DMS114 treated with DMSO at 0.1 percent for 48 hours (cell line): ENCODE results near the gene EYA3.

Experiments used
- DNase-seq: peaks from one replicate; lab custom pipeline; 2025; ENCODE audit not compliant: unreplicated experiment; lab: John Stamatoyannopoulos, UW

Gene EYA3, protein sequence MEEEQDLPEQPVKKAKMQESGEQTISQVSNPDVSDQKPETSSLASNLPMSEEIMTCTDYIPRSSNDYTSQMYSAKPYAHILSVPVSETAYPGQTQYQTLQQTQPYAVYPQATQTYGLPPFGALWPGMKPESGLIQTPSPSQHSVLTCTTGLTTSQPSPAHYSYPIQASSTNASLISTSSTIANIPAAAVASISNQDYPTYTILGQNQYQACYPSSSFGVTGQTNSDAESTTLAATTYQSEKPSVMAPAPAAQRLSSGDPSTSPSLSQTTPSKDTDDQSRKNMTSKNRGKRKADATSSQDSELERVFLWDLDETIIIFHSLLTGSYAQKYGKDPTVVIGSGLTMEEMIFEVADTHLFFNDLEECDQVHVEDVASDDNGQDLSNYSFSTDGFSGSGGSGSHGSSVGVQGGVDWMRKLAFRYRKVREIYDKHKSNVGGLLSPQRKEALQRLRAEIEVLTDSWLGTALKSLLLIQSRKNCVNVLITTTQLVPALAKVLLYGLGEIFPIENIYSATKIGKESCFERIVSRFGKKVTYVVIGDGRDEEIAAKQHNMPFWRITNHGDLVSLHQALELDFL

DNA sequence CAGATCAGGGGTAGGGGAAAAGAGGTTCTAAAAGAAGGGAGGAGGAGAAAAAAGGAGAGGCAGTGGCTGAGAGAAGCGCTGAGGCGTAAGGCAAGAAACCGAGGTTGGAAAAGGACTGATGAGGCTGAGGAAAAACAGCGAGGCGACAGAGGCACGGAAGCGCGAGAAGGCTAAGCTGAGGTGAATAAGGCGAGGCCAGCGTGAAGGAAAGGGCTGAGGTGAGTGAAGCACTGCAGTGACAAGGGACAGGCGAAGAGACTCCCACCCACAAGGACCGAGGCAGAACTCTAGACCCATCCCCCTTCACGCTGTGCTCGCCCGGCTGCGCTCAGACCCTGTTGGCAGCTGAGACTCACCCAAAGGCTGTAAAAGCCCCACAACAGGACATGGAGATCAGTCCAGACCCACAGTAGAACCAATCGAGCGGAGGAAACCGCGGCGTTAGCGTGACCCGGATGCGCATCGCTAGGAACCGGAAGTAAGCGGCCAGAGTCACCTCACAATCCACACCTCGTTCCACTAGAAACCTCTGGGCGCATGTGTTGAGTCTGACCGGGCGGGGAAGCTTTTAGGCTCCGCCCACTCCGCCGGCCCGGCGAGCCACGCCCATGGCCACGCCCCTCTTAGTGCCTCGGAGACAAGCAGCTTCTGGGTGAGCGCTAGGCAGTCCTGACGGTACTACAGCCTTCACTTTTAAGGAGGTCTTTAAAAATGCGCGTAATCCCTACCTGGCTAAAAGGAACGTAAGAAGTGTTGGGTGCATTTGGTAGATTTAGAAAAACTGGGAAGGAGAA is at the start of gene EYA3:
EYA3 (minus strand) TSS at position 443 of the 794 bp plus-strand sequence. CDS start 30,584 bp downstream, outside the sequence.
- DNase-seq: peak; percentile 97

DNA sequence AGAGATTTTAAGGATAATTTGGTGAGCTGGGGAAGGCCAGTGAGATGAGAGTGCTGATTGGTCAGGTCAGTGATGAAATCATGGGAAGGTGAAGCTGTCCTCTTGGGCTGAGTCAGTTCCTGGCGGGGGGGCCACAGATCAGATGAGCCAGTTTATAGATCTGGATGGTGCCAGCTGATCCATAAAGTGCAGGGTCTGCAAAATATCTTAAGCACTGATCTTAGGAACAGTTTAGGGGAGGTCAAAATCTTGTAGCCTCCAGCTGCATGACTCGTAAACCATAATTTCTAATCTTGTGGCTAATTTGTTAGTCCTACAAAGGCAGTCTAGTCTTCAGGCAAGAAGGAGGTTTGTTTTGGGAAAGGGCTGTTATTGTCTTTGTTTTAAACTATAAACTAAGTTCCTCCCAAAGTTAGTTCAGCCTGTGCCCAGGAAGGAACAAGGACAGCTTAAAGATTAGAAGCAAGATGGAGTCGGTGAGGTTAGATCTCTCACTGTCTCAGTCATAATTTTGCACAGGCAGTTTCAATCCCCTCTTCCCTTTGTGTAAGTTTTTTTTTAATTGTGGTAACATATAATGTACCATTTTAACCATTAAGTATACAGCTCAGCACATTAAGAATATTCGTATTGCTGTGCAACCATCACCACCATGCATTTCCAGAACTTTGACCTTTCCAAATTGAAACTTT is 48.7 kb upstream of the EYA3 start:
- no peak for DNase-seq

DNA sequence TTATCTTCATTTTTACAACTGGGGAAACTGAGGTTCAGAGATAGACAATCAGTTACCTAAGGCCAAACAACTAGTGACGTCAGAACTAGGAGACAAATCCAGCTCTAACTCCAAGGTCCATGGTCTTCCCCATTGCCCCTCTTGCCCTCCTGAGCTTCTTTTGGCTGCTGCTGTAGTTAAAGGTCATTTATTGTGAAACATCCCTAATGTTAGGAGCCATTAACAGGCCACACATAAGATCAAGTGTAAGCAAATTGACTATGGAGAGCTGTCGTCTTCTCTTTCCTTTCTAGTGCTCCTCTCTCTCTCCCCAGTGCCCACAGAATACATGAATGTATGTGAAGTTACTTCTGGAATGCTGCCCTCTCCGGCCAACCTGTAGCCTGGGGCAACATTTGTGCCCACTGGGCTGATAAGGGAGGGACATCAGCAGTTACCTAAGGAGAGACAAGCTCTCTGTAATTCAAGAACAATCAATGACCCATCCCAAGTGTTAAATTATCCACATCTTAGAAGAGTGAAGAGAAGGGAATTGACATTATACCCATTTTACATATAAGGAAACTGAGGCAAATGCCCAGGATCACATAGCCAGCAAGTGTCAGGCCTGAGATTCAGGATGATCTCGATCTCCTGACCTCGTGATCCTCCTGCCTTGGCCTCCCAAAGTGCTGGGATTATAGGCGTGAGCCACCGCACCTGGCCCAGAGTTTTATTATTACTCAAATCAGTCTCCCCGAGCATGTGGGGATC is 47.9 kb upstream of the EYA3 start:
- DNase-seq: no peak

DNA sequence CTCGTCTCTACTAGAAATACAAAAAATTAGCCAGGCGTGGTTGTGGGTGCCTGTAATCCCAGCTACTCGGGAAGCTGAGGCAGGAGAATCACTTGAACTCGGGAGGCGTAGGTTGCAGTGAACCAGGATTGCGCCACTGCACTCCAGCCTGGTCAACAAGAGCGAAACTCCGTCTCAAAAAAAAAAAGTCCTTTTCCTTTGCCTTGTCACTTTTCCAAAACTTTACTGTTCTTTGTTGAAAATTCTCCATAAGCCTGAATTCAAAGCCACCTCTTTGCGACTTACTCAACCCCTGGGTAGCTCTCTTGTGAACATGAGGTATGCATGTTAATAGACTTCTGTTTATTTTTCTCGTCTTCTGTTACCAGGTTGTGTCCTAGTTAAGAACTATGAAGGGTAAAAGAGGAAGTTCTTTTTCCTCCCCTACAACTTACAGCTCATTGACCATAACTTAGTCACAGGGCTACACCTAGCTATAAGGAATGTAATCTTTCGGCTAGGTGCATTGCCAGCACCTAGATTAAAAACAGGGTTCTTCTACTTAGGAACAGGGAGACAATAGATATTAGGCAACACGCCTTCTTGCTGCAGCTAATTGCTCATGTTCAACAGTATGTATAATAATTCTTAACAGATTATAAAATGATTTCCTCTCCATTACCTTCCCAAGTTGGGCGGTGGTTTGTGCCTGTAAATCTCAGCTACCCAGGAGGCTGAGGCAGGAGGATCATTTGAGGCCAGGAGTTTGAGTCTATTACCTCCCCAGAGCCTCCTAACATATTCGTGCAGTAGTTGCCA is 47.2 kb upstream of the EYA3 start:
- DNase-seq: no peak

DNA sequence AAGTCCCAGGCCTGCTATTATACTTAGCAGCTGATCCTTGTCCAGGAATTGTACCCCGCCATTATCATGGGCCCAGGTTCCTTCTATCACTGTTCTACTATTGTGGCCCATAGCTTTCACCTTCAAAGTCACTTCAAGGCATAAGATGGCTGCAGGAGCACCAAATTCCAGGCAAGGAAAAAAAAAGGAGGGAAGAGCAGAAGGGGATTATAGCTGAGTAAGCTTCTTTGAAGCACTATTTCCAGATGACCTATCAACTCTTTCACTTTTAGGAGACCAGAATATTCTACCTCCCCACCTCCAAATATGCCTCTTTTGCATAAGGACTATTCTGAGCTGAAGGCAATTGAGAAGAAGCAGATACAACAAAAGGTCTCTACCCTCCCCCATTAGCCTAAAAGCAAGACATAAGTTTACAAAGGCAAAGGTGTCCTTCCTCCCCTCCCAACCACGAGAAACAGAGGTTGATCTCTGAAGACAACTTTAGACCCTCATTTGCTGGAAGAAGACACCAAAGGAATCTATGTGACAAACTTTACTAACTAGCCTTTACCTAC is 46.3 kb upstream of the EYA3 start:
- DNase-seq: no peak

DNA sequence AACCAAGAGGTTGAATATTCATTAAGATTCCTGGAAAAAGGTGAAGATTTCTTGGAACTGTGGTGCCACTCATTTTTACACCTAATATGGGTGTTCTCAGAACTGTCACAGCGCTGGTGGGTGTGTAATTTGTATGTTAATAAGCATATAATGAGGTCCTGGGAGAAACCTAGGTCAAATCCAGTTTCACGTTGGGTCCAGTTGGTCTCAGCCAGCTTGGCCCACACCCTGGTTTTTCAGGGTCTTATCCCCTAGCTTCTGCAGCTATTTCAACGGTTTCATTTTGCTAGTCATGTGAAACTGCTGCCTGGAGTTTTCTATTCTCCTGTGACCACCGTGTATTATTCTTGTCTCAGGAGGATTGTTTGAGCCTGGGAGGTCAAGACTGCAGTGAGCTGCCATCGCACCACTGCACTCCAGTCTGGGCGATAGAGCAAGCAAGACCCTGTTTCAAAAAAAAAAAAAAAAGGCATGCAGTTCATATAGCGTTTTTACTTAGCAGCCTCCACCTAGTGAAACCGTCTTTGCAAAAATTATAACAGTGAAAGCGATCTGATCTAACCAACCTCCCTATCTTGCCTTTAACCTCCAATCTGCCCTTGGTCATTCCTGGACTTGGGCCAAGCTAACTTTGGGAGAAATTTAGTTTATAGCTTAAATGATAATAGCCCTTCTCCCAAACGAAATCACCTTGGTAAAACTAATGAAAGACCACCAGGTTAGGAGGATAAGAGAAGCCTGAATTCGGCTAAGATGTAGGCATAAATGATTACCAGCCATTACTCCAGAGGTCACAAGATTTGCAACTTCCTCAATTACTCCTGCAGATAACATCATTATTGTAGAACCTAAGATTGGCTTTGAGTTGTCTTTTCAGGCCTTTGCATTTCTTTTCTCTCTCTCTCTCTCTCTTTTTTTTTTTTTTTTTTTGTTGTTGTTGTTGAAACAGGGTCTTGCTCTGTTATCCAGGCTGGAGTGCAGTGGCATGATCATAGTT is 44.1 kb upstream of the EYA3 start:
- DNase-seq: no peak

DNA sequence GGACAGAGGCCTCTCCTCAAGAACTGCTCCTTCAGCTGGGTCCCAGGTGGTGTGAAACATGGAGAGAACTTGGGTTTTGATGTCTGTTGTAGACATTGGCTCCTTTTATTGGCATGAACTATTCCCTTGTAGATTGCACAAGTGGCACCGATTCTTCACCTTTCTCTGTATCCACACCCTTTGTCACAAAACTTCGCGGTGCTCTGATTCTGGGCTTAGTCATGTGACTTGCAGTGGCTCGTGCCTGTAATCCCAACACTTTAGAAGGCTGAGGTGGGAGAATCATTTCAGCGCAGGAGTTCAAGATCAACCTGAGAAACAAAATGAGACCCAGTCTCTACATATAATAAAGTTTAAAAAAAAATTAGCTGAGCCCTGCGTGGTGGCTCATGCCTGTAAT is 42.5 kb upstream of the EYA3 start:
- no peak for DNase-seq

DNA sequence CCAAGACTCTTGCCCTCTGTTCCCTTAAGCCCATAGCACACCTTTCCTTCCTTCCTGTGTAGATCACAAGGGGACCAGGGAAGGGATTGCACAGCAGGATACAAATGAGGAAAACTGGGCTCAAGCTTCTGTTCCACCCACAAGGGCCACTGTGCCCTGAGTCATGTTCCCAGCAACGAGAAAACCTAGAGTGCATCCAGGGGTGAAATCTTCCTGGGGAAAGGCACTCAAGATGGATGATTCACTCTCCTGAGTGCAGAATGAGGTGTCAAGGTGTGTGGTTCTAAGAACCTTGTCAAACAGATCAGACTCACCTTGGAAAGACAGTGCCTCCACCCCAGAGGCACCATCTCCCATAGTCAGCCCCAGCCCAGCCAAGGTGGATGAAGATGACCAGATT is 40.7 kb upstream of the EYA3 start:
- DNase-seq: no peak

DNA sequence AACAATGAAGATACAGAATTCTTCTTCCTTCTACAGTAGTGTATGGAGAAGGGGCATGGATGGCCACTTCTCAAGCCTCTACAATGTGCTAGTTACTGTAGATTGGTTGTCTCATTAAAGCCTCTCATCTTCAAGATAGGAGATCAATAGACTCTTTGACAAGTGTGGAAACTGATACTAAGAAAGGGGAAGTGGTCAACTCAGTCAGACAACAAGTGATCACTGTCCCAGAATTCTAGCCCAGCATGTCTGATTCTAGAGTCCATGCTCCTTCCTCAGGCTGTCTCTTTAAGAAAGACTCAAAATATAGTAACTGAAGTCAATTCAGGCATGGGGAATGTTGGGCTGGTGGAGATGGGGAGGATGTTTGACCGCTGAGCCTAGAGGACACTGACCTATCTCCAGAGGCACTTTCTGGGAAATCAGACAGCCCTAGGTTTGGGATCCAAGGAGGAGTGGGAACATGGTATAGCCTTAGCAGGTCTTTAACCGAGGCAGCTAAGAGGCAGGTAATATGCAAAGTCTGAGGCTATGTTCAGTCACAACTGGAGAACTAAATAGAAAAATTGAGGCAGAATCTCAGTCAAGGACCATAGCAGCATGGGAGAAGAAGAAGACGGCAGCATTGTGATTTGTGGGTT is 39.3 kb upstream of the EYA3 start:
- DNase-seq: no peak

DNA sequence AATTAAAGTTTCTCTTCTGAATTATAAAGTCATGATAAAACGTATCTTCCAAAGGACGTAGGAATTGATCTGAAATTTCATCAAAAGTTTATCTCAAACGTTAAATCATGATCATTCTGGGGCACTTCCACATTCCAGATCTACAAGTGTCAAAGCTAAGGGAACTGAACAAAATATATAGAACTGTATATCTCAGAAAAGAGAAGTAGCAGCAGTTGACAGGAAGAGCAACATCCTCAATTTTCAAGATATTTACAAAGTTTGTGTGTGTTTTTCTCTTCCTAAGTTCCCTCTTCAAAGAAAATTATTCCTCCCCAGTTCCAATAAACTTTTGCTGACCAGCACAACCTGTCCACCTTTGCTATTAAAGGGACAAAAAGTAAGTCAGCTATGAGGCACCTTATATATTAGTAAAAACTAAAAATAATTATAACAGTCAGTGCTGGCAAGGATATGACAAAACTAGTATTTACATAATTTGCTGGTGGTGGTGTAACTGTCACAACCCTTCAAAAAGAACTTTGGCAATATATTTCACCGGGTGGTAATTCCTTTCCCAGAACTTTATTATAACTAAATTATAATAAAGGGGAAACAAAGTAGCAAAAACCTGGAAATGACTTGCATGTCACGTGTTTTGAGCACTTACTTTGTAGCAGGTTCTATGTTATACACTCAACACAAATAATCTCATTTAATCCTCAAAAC is 38.5 kb upstream of the EYA3 start:
- DNase-seq: no peak

DNA sequence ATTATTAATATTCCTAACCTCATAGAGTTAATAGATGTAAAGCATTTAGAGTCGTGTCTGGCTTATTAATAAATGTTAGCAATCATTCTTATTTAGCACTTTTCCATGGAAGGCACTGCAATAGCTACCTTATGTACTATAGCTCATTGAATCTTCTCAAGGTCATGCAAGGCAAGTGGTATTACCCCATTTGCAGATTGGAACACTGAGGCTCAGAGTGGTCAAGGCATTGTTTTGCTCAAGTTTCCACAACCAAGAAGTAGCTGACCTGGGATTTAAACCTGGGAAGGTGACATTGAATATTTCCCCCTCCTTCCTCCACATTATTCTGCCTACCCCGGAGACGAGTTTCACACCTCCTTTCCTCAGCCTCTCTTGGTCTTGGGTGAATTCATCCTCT is 37.8 kb upstream of the EYA3 start:
- DNase-seq: no peak

DNA sequence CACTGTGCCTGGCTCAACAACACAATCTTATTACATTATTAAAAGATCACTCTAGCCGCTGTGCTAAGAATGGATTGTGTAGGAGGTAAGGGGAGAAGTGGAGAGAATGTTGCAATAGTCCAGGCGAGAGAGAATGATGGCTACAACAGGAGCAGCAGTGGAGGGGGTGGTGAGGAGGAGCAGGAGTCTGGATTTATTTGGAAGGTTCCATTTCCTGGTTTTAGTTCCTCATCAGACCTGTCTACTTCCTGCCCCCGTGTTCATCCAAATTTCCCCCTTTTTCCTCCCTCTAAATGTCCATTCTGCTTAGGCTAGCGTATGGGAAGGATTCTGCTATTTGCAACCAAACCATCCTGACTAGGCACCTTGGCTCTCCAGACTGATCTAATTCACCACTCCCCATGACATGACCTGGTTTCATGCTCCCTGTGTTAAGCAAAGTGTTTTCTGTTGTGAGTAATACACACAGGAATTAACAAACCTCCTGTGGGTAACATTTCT is 35.1 kb upstream of the EYA3 start:
- no peak for DNase-seq

DNA sequence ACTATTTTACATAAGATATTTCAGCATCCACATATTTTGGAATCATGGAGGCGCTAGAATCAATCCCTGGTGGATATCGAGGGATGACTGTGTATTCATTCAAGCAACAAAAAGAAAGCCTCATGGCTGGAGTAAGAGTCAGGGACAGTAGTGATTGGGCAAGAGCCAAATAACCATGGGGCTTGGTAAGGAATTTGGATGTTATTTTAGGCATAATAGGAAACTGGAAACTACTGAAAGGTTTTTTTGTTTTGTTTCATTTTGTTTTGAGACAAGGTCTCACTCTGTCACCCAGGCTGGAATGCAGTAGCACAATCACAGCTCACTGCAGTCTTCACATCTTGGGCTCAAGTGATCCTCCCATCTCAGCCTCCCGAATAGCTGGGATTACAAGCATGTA is 33.8 kb upstream of the EYA3 start:
- DNase-seq: no peak

DNA sequence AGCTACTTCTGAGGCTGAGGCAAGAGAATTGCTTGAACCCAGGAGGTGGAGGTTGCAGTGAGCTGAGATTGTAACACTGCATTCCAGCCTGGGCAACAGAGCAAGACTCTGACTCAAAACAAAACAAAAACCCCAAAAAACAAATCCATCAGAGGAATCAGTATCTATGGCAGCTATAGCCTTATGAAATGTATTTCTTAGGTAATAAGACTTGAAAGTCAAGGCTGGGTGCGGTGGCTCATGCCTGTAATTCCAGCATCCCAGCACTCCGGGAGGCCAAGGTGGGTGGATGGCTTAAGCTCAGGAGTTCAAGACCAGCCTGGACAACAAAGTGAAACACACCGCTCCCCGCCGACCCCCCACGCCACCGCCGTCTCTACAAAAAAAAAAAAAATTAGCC is 31.1 kb upstream of the EYA3 start:
- DNase-seq: no peak

DNA sequence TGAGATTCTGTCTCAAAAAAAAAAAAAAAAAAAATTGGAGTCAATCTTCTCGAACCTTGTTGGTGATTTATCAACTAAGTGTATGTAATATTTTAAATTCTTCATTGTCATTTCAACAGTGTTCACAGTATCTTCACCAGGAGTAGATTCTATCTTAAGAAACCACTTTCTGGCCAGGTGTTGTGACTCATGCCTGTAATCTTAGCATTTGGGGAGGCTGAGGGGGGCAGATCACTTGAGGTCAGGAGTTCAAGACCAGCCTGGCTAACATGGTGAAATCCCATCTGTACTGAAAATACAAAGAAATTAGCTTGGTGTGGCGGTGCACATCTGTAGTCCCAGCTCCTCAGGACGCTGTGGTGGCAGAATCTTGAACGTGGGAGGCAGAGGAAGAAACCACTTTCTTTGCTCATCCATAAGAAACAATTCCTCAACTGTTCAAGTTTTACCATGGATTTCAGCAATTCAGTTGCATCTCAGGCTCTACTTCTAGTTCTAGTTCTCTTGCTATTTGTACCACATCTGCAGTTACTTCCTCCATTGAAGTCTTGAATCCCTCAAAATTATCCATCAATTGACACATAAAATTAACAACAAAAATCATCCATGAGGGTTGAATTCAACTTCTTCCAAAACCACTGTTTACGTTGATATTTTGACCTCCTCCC is 30.4 kb upstream of the EYA3 start:
- DNase-seq: no peak

DNA sequence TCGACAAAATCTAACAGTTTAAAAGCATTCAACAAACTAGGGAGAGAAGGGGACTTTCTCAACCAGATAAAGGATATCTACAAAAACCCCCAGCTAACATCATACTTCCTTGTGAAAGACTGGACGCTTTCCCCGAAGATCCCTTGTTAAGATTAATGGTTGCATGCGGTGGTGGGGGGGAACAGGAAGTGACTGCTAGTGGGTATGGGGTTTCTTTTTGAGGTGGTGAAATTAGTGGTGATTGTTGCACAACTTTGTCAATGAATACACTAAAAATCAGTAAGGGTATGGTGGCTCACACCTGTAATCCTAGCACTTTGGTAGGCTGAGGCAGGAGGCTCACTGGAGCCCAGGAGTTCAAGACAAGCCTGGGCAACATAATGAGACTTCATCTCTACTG is 26.9 kb upstream of the EYA3 start:
- DNase-seq: no peak

DNA sequence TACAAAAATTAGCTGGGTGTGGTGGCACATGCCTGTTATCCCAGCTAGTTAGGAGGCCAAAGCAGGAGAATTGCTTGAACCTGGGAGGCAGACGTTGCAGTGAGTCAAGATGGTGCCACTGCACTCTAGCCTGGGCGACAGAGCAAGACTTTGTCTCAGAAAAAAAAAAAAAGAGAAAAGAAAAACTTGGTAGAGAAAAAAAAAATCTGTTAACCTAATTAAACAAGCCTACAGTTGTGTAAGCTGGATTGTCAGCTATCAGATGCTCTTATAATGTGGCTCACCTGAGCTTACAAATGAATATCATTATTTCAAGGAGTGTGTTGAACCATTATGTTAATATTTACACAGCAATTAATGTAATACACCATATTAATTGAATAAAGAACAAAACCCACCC is 26.4 kb upstream of the EYA3 start:
- no peak for DNase-seq
